ENCODE results near the gene HTRA1. TPM values are rescaled to one million over a fixed set of nuclear protein-coding genes. Genes with fewer than 3 reads are reported as not detected.

The HTRA1 gene
- total RNA-seq, 1 donor from 2014 or later: 35.7 TPM

- DNase-seq (ENCODE audit: low read depth): no peak
- H3K4me3 ChIP-seq (ENCODE audit: low read depth, low read length): no peak overlapping the region
- no peak for TF ChIP-seq CTCF (conservative IDR thresholded peaks at IDR 0.05; ENCODE audit: low read depth, low read length)
Observed at GRCh38 chr10:122469848-122470247, 8.5 kb downstream of the HTRA1 start.

GRCh38 chr10:122471531-122472177 is 10.3 kb downstream of the HTRA1 start:
- H3K4me3 ChIP-seq (ENCODE audit: low read depth, low read length): no peak overlapping the region
- no peak for TF ChIP-seq CTCF (conservative IDR thresholded peaks at IDR 0.05; ENCODE audit: low read depth, low read length)
- DNase-seq (ENCODE audit: low read depth): no peak

- TF ChIP-seq CTCF (conservative IDR thresholded peaks at IDR 0.05; ENCODE audit: low read depth, low read length): no peak
- H3K4me3 ChIP-seq (ENCODE audit: low read depth, low read length): no peak overlapping the region
- no peak for DNase-seq (ENCODE audit: low read depth)
Observed at GRCh38 chr10:122473116-122473515, 11.8 kb downstream of the HTRA1 start.

GRCh38 chr10:122474131-122474818 is 12.9 kb downstream of the HTRA1 start:
- H3K4me3 ChIP-seq (ENCODE audit: low read depth, low read length): no peak overlapping the region
- no peak for TF ChIP-seq CTCF (conservative IDR thresholded peaks at IDR 0.05; ENCODE audit: low read depth, low read length)
- DNase-seq (ENCODE audit: low read depth): no peak

- H3K4me3 ChIP-seq (ENCODE audit: low read depth, low read length): no peak overlapping the region
- no peak for DNase-seq (ENCODE audit: low read depth)
- TF ChIP-seq CTCF (conservative IDR thresholded peaks at IDR 0.05; ENCODE audit: low read depth, low read length): no peak
Observed at GRCh38 chr10:122475100-122475499, 13.7 kb downstream of the HTRA1 start.

- no peak for TF ChIP-seq CTCF (conservative IDR thresholded peaks at IDR 0.05; ENCODE audit: low read depth, low read length)
- no peak overlapping the region for H3K4me3 ChIP-seq (ENCODE audit: low read depth, low read length)
Observed at GRCh38 chr10:122475591-122476332, 14.4 kb downstream of the HTRA1 start.

More at GRCh38 chr10:122475591-122476332, 14.4 kb downstream of the HTRA1 start:
- no peak for DNase-seq (ENCODE audit: low read depth)

Measured in epithelial cell of proximal tubule (primary cell).